Cardiac fibroblast (primary cell): ENCODE data around the gene TRAK1.
"Not testable (repeated sequence)": the region's sequence is repeated elsewhere in the genome, so short reads cannot be mapped to it uniquely, and the experiment has no call there.

ENCODE experiments used
- DNase-seq, 2 donors: peaks; one replicate each; pipeline versions ENCODE4 v3.0.0 to v3.0.0-alpha.2; 2010; ENCODE audit warnings: low read depth in 2 of 2
- H3K4me3 ChIP-seq, 2 donors: replicated peaks in 1 of 2; 1 replicate in 1 of 2; 2 replicates in 1 of 2; pipeline ENCODE4 v1.5.1; 2011; ENCODE audit warnings: low read depth in 2 of 2, low read length in 2 of 2, mild to moderate bottlenecking in 2 of 2, moderate library complexity in 1 of 2
- TF ChIP-seq, protein P1 (sequence below): IDR thresholded peaks from one replicate; pipeline ENCODE4 v1.5.1; 2011; ENCODE audit warnings: low read depth, mild to moderate bottlenecking, low read length, inconsistent platforms

Gene TRAK1

DNA sequence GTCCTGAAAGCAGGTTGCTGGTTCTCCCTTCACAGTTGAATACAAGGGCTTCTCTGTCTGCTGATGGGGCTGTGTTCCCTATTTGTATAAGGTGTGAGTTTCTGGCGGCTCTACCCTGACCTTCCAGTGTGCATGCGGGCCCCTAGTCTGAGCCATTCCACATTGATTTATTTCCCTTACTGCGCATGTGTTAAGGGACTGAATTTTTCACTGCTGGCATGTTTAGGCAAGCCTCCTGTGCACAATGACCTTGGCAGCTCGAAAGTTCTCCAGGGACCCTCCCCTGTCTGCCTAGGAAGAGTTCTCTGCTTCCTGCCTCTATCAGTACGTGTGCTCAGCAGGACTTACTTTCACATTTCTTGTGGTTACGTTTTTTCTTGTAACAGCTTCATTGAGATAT lies 11.4 kb downstream of the TRAK1 start:
- TF ChIP-seq, protein P1, sequence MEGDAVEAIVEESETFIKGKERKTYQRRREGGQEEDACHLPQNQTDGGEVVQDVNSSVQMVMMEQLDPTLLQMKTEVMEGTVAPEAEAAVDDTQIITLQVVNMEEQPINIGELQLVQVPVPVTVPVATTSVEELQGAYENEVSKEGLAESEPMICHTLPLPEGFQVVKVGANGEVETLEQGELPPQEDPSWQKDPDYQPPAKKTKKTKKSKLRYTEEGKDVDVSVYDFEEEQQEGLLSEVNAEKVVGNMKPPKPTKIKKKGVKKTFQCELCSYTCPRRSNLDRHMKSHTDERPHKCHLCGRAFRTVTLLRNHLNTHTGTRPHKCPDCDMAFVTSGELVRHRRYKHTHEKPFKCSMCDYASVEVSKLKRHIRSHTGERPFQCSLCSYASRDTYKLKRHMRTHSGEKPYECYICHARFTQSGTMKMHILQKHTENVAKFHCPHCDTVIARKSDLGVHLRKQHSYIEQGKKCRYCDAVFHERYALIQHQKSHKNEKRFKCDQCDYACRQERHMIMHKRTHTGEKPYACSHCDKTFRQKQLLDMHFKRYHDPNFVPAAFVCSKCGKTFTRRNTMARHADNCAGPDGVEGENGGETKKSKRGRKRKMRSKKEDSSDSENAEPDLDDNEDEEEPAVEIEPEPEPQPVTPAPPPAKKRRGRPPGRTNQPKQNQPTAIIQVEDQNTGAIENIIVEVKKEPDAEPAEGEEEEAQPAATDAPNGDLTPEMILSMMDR, result no peak
- peak in 1 of 2 donors; percentile 22 for DNase-seq
- no peak overlapping the region for H3K4me3 ChIP-seq

DNA sequence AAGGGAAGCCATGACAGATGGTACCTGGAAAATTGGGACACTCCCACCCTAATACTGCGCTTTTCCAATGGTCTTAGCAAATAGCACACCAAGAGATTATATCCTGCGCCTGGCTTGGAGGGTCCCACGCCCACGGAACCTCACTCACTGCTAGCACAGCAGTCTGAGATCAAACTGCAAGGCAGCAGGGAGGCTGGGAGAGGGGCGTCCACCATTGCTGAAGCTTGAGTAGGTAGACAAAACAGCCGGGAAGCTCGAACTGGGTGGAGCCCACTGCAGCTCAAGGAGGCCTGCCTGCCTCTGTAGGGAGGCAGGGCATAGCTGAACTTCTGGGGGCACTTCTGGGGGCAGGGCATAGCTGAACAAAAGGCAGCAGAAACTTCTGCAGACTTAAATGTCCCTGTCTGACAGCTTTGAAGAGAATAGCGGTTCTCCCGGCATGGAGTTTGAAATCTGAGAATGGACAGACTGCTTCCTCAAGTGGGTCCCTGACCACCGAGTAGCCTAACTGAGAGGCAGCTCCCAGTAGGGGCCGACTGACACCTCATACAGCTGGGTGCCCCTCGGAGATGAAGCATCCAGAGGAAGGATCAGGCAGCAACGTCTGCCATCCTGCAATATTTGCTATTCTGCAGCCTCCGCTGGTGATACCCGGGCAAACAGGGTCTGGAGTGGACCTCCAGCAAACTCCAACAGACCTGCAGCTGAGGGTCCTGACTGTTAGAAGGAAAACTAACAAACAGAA lies 12.9 kb downstream of the TRAK1 start:
- not testable (repeated sequence) for DNase-seq

DNA sequence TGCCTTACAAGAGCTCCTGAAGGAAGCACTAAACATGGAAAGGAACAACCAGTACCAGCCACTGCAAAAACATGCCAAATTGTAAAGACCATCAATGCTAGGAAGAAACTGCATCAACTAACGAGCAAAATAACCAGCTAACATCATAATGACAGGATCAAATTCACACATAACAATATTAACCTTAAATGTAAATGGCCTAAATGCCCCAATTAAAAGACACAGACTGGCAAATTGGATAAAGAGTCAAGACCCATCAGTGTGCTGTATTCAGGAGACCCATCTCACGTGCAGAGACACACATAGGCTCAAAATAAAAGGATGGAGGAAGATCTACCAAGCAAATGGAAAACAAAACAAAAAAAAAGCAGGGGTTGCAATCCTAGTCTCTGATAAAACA lies 14.8 kb downstream of the TRAK1 start:
- H3K4me3 ChIP-seq, DNase-seq: not testable (repeated sequence)

More for the DNA sequence above, 12.9 kb downstream of the TRAK1 start:
- H3K4me3 ChIP-seq, result not testable (repeated sequence)

DNA sequence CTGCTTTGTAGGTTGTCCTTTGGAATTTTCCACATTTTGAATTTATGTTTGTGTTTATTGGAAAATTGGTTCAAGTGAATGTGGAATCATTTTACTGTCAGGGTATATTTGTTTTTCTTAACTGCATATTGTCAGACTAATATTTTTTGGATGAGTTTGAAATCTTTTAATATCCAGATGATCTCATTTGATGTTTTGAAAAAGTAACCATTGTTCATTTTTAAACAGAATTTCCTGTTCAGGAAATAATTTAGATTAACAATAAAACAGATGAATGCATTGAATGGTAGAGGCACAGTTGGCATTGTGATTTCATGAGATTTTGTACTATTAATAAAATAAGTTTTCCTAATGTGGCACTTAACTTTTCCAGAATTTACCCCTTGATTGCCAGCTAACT lies 15.5 kb downstream of the TRAK1 start:
- TF ChIP-seq, protein P1, result no peak
- DNase-seq, result peak in 1 of 2 donors; percentile 41
- no peak overlapping the region for H3K4me3 ChIP-seq

DNA sequence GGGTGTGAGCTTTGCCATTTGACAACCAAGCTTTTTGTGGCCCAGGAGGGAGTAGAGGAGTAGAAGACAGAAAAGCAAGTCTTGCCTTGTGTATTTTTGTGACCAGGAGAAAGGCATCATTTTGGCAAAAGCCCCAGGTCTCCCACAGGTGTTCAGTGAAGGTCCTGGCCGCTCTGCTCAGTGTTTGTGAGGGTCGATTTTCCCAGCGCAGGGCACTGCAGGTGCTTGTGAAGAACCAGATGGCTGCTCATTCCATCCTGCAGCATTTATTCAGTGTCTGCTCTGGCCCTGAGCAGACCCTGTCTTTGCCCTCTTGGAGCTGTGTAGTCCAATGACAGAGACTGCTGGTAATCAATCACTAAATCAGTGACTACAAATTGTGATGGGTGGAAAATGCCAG lies 19.5 kb downstream of the TRAK1 start:
- TF ChIP-seq, protein P1, result no peak
- H3K4me3 ChIP-seq, result no peak overlapping the region
- DNase-seq, result no peak

DNA sequence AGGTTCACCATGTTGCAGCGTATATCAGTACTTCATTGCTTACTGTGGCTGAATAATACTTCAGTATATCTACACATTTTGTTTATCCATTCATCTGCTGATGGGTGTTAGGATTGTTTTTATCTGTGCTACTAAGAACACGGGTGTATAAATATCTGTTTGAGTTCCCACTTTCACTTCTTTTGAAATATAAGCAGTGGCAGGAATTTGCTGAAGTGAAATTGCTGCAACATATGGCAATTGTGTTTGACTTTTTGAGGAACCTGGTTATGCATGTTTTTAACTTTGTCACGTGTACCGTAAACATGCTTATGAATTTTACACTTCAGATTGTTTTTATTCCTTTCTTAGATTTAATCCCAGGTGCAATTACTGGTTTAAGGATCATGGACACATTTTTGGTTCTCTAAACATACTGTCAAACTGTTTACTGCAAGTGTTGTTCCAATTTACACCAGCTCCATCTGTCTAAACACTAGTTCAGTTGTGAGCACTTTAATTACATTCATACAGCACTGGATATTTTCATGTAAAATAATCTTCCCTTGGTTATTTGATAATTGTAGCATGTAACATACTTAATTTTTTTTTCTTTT lies 23.1 kb downstream of the TRAK1 start:
- H3K4me3 ChIP-seq, result no peak overlapping the region
- TF ChIP-seq, protein P1, result no peak
- no peak for DNase-seq

DNA sequence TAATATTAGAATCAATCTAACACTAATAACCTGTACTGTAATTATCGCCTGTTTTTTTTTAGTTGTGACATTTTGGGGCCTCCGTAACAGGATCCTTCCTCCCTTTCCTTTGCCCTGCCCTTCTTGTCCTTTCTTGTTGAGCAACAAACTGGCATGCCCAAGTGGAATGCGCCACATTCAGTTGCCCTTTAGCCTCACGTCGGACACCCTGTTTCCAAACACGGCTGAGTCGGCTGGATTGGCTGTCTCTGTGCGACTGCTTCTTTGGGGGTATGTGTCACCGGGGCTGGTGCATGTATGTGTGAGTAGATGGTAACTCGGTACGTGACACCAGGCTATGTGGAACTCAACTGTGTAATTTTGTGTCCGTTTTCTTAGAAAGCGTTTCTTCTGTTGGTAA lies 24.1 kb downstream of the TRAK1 start:
- no peak for DNase-seq
- TF ChIP-seq, protein P1, result no peak
- no peak overlapping the region for H3K4me3 ChIP-seq

DNA sequence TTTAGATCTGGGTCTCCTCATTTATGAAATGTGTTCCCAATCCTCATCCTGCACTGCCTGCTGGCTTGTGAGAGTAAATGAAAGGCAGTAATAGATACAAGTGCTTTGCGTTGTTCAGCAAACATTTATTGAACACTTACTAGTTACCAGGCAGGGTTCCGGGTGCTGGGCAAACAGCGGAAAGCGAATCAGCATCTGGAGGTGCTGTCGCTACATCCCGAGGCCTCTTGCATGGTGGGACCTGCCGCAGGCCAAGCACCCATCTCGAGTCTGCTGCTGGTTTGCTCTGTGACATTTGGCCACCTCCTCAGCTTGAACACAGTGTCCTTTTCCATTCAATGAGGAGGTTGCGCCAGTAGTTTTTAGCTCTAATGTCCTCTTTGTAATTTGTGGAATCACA lies 24.8 kb downstream of the TRAK1 start:
- DNase-seq, result no peak
- TF ChIP-seq, protein P1, result no peak
- H3K4me3 ChIP-seq, result no peak overlapping the region
